SH-SY5Y (cell line): ENCODE data around the gene SUGCT.

Experiments
- GATA2 ChIP-seq: IDR thresholded peaks from 2 replicates; pipeline ENCODE4 v1.6.1; 2011; ENCODE audit warnings: mild to moderate bottlenecking, low read depth, low read length
- GATA3 ChIP-seq: IDR thresholded peaks from 2 replicates; pipeline ENCODE4 v1.6.1; 2011; ENCODE audit warnings: low read depth, mild to moderate bottlenecking, low read length, moderate library complexity

DNA sequence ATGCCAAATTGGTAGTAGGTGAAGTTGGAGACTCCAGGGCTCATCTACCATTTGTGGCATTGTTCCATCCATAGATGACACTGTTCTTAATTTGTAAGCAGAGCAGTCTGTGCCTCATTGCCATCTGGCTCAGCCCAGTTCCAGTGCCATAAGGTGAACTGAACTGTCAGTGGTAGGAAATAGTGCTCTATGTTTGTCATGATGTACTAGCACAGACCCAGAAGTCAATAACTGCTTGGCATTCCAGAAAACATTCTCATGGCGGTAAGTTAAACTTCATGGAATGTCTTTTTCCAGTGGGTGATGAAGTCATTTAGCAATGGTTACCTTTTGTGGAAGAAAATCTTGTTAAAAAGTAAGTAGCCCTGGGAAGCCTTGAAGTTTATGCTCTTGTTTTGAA, 302.7 kb downstream of the SUGCT start:
- no peak for TF ChIP-seq GATA2
- no peak for TF ChIP-seq GATA3
